Activated CD4-positive, CD25-positive, alpha-beta regulatory T cell treated with anti-CD3 and anti-CD28 coated beads, Interleukin-2, amount 50 U/mL, for 72 hours (primary cell): ENCODE measurements around the gene GRK6.
"Not testable (repeated sequence)": the region's sequence is repeated elsewhere in the genome, so short reads cannot be mapped to it uniquely, and the experiment has no call there.

Experiments
- DNase-seq: peaks from one replicate; pipeline ENCODE4 v3.0.0; 2021

Gene GRK6

DNA sequence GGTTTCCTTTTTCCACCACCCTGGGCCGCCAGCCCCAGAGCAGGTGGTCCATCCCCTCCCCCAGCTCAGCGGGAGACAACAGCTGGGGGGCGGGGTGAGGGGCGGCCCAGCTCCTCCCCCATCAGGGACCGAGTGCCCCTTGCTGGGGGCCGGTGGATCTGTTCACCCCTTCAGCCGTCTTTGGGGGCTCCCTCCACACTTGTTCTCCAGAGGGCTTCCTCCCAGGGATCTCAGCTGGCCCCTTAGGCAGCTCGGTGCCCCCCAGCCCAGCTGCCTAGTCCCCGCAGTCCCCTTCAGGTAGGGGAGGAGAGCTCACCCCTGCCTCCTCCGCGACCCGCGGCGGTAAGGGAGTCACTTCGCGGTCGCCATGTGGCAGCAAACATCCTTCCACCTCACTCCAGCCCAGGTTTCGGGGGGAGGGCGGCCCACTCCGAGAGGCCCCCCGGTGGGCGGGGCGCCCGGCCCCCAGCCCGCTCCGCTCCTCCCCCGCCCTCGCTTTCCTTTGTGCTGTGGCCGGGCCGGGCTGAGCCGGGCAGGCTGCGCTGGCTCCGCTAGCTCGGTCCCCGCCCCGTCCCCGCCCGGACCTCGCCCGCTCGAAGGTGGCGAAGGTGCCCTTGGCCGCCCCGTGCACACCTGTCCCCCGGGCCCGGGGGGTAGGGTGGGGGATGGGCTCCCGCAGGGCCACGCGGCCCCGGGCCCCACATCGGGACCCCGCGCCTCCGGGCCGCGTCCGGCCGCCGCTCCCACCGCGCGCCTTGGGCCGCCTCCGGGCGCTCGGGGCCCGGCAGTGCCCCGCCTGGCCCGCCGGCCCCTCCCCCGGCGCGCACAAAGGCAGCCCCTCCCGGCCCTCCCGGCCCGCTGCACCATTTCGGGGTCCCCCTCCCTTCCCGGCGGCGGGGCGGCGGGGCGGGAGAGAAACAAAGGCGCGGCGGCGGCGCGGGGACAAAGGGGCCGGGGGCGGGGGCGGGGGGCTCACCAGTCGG lies 46.3 kb downstream of the GRK6 start:
- no peak for DNase-seq

DNA sequence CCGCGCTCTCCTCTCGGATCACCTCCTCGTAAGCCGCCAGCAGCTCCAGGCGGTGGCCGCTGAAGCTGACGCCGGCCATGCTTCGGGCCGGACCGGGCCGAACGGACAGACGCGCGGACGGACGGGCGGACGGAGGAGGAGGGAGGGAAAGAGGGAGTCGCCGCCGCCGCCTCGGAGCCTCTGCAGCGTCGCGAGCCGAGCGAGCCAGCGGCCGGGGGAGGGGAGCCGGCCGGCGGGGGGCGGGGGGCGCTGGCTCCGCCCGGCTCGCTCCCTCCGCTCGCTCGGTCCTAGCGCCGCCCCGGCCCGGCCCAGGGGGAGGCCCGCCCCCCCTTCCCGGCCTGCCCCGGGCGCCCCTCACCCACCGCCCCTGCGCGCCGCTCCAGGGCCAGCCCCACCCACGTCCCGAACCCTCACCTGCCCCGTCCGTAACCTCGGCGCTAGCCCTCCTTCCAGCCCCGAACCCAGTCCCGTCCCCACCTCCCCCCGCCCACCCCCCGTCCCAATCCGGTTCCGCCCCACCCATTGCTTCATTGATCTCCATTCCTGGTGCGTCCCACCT lies 47.0 kb downstream of the GRK6 start, which contains the start of gene DBN1:
Gene DBN1 (minus strand): TSS at position 192 of the 559 bp plus-strand sequence. CDS start 113 bp downstream, at position 79.
- no peak for DNase-seq

DNA sequence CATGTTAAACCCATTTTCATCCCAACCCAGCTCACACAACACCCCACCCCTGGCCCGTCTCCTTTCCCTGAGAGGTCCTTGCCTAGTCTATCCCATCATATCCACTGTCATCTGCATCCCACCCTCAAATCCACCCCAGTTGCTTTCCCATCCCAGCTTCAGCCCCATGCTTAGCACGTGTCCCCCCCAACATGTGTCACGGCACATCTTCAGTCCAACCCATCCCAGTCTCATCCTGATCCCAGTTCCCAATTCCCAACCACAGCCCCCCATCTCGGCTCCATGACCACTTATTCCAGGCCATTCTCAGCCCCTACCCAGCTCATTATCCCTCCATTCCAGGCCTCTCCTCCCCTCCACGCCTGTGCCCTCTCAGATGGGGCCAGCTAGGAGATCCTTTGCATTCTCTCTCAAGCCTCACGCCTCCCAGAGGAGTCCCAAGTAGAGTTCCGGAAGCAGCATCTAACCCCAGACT lies 47.6 kb downstream of the GRK6 start:
- DNase-seq: no peak

GRCh38 chr5:177474846-177475562 lies 48.5 kb downstream of the GRK6 start:
- DNase-seq: no peak

GRCh38 chr5:177475563-177476427 lies 49.3 kb downstream of the GRK6 start:
- DNase-seq: no peak

- no peak for DNase-seq
Measured at GRCh38 chr5:177476531-177477233, 50.2 kb downstream of the GRK6 start.

GRCh38 chr5:177477701-177478477 lies 51.4 kb downstream of the GRK6 start:
- DNase-seq: no peak

- DNase-seq: no peak
Measured at GRCh38 chr5:177478711-177479646, 52.5 kb downstream of the GRK6 start.

GRCh38 chr5:177479774-177480173 lies 53.3 kb downstream of the GRK6 start:
- DNase-seq: no peak

DNA sequence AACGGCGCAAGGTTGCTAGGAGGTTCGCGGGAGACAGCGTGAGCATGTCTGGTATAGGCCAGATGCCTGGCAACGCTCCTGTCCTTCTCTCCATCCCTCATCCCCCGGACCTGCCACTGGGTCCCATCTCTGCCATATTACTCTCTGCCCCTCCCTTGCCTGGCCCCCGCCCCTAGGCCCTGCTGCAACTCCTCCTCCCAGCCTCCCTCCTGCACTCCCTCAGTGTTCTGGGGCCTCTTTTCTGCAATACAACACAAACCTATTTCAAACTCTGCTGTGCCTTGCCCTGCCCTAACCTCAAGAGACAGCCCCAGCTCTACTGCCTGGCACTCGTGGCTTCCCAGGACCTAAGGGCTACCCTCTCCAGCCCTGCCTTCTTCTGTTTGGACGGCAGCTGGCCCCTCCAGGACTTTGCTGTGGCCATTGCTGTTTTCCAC lies 55.9 kb downstream of the GRK6 start:
- DNase-seq: no peak

DNA sequence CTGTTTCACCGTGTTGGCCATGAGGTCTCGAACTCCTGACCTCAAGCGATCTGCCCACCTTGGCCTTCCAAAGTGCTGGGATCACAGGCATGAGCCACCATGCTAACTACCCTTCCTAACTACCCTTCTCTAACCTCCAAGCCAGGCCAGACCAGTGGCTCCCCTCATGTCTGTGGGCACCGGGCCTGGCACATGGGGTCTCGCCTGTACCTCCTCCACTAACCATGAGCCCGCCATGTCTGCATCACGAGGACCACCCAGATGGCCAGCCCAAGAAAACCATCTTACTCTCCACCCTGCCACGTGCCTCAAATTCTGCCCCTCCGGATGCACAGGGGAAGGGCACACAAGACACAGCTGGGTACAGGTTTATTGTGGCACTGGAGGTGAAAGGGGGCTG lies 56.6 kb downstream of the GRK6 start:
- no peak for DNase-seq

DNA sequence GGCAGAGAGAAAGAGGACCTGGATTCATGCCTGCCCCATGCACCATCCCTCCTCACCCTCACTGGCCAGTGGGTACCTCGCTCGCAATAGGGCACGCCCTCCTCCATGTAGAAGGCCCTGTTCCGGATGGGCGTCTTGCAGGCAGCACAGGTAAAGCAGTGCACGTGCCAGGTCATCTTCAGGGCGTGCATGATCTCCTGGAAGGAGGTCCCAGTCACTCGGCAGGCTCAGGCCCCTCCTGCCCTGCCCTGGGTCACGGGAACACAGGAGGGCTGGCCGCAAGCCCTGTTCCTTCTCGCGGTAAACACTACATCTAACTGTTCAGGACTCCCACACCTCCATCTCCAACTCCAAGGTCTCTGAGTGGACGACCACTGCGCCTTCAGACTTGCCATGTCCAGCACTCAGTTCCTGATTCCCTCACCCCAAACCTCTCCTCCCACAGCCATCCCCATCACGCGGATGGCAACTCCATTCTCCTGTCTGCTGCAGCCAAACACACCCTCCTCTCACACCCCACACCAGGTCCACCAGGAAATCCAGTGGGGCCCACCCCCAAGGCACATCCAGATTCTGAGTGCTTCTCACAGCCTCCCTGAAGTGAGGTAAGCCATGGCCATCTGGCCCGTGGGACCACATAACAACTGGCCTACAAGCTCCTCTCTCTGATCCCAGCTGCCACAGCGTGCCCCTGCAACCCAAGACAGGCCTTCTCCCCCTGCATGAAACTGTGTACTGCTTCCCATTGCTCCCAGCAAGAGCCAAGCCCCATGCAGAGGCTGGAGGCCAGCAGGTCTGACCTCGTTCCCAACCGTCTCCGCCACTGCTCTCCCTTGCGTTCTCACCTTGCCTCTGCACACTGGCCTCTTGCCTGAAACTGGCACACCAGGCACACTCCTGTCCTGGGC lies 57.8 kb downstream of the GRK6 start:
- no peak for DNase-seq

GRCh38 chr5:177484902-177485549 lies 58.5 kb downstream of the GRK6 start:
- DNase-seq: no peak

GRCh38 chr5:177485753-177486152 lies 59.3 kb downstream of the GRK6 start:
- DNase-seq: not testable (repeated sequence)

DNA sequence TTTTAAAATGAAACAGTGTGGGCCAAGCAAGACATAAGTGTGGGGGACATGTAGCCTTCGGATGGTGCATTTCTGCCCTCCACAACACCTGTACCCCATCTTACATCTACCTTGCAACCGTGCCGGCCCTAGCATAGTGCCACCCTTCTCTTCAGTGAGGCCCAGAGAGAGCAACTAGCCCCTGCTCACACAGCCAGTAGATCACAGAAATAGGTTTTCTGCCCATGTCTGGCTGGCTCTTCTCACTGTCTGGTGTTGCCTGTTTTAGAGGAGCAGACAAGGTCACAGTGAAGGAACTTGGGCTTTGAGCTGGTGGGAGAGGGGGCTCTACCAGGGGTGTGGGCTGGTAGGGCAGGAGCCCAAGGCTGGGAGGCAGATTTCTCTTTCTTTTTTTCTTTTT lies 59.8 kb downstream of the GRK6 start:
- DNase-seq: no peak

DNA sequence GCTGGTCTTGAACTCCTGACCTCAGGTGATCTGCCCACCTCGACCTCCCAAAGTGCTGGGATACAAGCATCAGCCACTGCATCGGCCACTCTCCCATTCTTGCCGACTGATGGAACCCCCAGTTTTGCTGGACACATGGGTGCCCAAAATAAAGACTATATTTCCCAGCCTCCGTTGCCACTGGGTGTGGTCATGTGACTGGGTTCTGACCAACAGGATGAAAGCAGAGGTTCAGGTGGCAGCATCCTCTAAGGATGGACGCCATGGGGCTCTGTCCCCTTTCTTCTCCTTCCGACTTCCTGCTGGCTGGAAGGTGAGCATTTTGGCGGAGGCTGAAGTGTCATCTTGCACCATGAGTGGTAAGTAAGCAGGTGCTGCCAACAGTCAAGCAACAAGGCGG lies 60.7 kb downstream of the GRK6 start:
- no peak for DNase-seq

DNA sequence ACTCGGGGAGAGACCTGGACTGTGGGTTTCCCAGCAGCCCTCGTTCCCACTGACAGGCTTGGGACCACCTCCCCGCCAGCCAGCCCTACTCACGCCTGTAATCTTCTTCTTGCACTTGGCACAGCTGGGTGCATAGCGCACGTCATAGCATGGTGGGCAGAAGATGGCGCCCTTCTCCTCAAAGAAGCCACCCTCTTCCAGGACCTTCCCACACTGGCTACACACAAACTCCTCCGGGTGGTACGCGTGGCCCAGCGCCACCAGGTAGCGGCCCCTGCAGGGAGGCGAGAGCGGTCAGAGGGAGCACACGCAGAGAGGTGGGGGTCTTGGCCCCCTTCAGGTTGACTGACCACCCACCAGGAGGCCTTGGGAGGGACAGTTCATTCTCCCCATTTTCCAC lies 61.5 kb downstream of the GRK6 start:
- no peak for DNase-seq

- no peak for DNase-seq
Measured at GRCh38 chr5:177489119-177489716, 62.7 kb downstream of the GRK6 start.
